CD4-positive, alpha-beta T cell (primary cell): Measurements from ENCODE around the gene LRP11. TPM values are rescaled to one million over a fixed set of nuclear protein-coding genes. Genes with fewer than 3 reads are reported as not detected.

Source experiments
- ATAC-seq: fragments of 200-7000 bp; cut with Tn5 transposase; one replicate; pipeline ENCODE4 v1.10.0; 2022; ENCODE audit warnings: mild to moderate bottlenecking; ENCODE audit not compliant: poor library complexity
- CTCF ChIA-PET: fragments of 350-600 bp; sonication (Branson Sonifier 250); formaldehyde crosslinking; loops from one replicate; lab custom pipeline; 2021; ENCODE audit warnings: antibody characterized with exemption, inconsistent platforms; lab: Charles Lee
- POLR2A ChIA-PET: fragments of 350-600 bp; sonication (Branson Sonifier 250); formaldehyde crosslinking; loops from one replicate; lab custom pipeline; 2021; ENCODE audit warnings: antibody characterized with exemption, inconsistent platforms; lab: Charles Lee
- DNase-seq, 14 experiments: peaks; one replicate each; pipeline ENCODE4 v3.0.0-alpha.2; 2013 to 2020; ENCODE audit warnings: mixed read lengths in 2 of 14
- H3K27ac ChIP-seq, 2 donors: one replicate each; pipeline versions ENCODE4 v1.5.1 to v1.7.0; 2013; ENCODE audit warnings: low read length in 2 of 2, low read depth in 1 of 2, mild to moderate bottlenecking in 1 of 2
- H3K27me3 ChIP-seq, 2 experiments: 1 replicate in 1 of 2; 2 replicates in 1 of 2; pipeline versions ENCODE4 v1.6.1 to v1.7.0; 2013; ENCODE audit warnings: low read length in 2 of 2, control low read depth in 1 of 2, mild to moderate bottlenecking in 1 of 2, moderate library complexity in 1 of 2; ENCODE audit not compliant: insufficient read depth in 2 of 2, control insufficient read depth in 1 of 2
- H3K36me3 ChIP-seq: one replicate; pipeline ENCODE4 v1.6.1; 2013; ENCODE audit warnings: low read length, control low read depth; ENCODE audit not compliant: insufficient read depth
- H3K4me1 ChIP-seq: one replicate; pipeline ENCODE4 v1.6.1; 2013; ENCODE audit warnings: low read length, control low read depth; ENCODE audit not compliant: insufficient read depth
- H3K4me3 ChIP-seq: one replicate; pipeline ENCODE4 v1.5.1; 2013; ENCODE audit warnings: mild to moderate bottlenecking, low read length, moderate library complexity
- H3K9me3 ChIP-seq, 2 experiments: 1 replicate in 1 of 2; 2 replicates in 1 of 2; pipeline versions ENCODE4 v1.6.1 to v1.7.0; 2013; ENCODE audit warnings: low read length in 2 of 2, mild to moderate bottlenecking in 2 of 2, control low read depth in 1 of 2, moderate library complexity in 1 of 2; ENCODE audit not compliant: control insufficient read depth in 1 of 2, insufficient read depth in 1 of 2
- H3K27ac Mint-ChIP-seq: one replicate; pipeline ENCODE4 v1.8.0; 2020; ENCODE audit warnings: mixed read lengths
- H3K27me3 Mint-ChIP-seq: one replicate; pipeline ENCODE4 v1.8.0; 2021; ENCODE audit warnings: mixed read lengths
- H3K36me3 Mint-ChIP-seq: one replicate; pipeline ENCODE4 v1.8.0; 2021; ENCODE audit warnings: low read depth, mixed read lengths
- H3K4me1 Mint-ChIP-seq: one replicate; pipeline ENCODE4 v1.8.0; 2021; ENCODE audit warnings: low read depth, mixed read lengths
- H3K4me3 Mint-ChIP-seq: one replicate; pipeline ENCODE4 v1.8.0; 2020; ENCODE audit warnings: mild to moderate bottlenecking, mixed read lengths
- H3K9me3 Mint-ChIP-seq: one replicate; pipeline ENCODE4 v1.8.0; 2020; ENCODE audit warnings: mixed read lengths
- CTCF ChIP-seq: fragments of 200-600 bp; IDR thresholded peaks from one replicate; pipeline ENCODE4 v1.8.0; 2022; ENCODE audit warnings: antibody characterized with exemption, mild to moderate bottlenecking
- intact Hi-C, 2 experiments: fragments of 100-400 bp; cut with DNase I in 1 of 2; cut with micrococcal nuclease in 1 of 2; formaldehyde crosslinking; loops; one replicate each; pipeline versions ENCODE4 v1.15.1 to v1.9.0; 2023 to 2025; cut with DNase I, micrococcal nuclease
- total RNA-seq, 174 experiments: library from RNA in 2 of 174; stranded (reverse) in 2 of 174; gene quantifications; one replicate each; pipeline ENCODE4 v1.2.3 and lab custom pipeline; 2021 to 2026

The LRP11 gene
- total RNA-seq, 2 experiments from 2014 or later: 0.75 to 0.99 TPM

GRCh38 chr6:149889326-149889725, 25.2 kb upstream of the LRP11 start:
- Mint-ChIP-seq H3K4me3 (no peak overlapping the region), H3K27me3 (peaks cover 14% of the 10 kb centered on the region), H3K4me1 (no peaks in the 10 kb centered on the region), H3K36me3 (no peaks in the 10 kb centered on the region), H3K9me3 (no peaks in the 10 kb centered on the region), H3K27ac (no peak overlapping the region)
- intact Hi-C loops: no loop called here
- DNase-seq (no peak), ATAC-seq (no peak)
- ChIA-PET POLR2A (no interaction called here), CTCF (no interaction called here)
- H3K4me1 ChIP-seq: no peaks in the 10 kb centered on the region
- no peaks in the 10 kb centered on the region for H3K27me3 ChIP-seq
- H3K36me3 ChIP-seq: no peaks in the 10 kb centered on the region
- TF ChIP-seq CTCF: no peak
- H3K9me3 ChIP-seq: no peaks in the 10 kb centered on the region
- no peak overlapping the region for H3K27ac ChIP-seq
- no peak overlapping the region for H3K4me3 ChIP-seq

GRCh38 chr6:149888659-149889058, 24.5 kb upstream of the LRP11 start:
- H3K27ac Mint-ChIP-seq: no peak overlapping the region
- no peak for ATAC-seq

GRCh38 chr6:149888093-149888492, 23.9 kb upstream of the LRP11 start:
- no peaks in the 10 kb centered on the region for H3K9me3 Mint-ChIP-seq
- no peaks in the 10 kb centered on the region for H3K9me3 ChIP-seq
- ATAC-seq: no peak
- H3K36me3 Mint-ChIP-seq: no peaks in the 10 kb centered on the region
- no peak for TF ChIP-seq CTCF
- no peaks in the 10 kb centered on the region for H3K4me1 Mint-ChIP-seq
- ChIA-PET POLR2A (no interaction called here), CTCF (no interaction called here)
- intact Hi-C loops: no loop called here
- no peak overlapping the region for H3K4me3 Mint-ChIP-seq
- H3K4me1 ChIP-seq: no peaks in the 10 kb centered on the region
- H3K27ac ChIP-seq: no peak overlapping the region
- no peak for DNase-seq
- no peaks in the 10 kb centered on the region for H3K36me3 ChIP-seq
- no peak overlapping the region for H3K27ac Mint-ChIP-seq
- no peak overlapping the region for H3K4me3 ChIP-seq
- no peaks in the 10 kb centered on the region for H3K27me3 ChIP-seq
- H3K27me3 Mint-ChIP-seq: peaks cover 21% of the 10 kb centered on the region

More at GRCh38 chr6:149888659-149889058, 24.5 kb upstream of the LRP11 start:
- POLR2A ChIA-PET: no interaction called here
- no peak for TF ChIP-seq CTCF
- no peak overlapping the region for H3K27ac ChIP-seq
- H3K4me3 ChIP-seq: no peak overlapping the region
- no peaks in the 10 kb centered on the region for H3K4me1 Mint-ChIP-seq
- CTCF ChIA-PET: no interaction called here
- no peaks in the 10 kb centered on the region for H3K9me3 Mint-ChIP-seq
- intact Hi-C loops: no loop called here
- DNase-seq: no peak
- no peak overlapping the region for H3K4me3 Mint-ChIP-seq
- H3K27me3 Mint-ChIP-seq: peaks cover 19% of the 10 kb centered on the region
- no peaks in the 10 kb centered on the region for H3K9me3 ChIP-seq
- no peaks in the 10 kb centered on the region for H3K27me3 ChIP-seq
- no peaks in the 10 kb centered on the region for H3K36me3 Mint-ChIP-seq
- H3K4me1 ChIP-seq: no peaks in the 10 kb centered on the region
- no peaks in the 10 kb centered on the region for H3K36me3 ChIP-seq
